Measurements from ENCODE around the gene TPPP2. TPM values are rescaled to one million over a fixed set of nuclear protein-coding genes. Genes with fewer than 3 reads are reported as not detected.
A peak's percentile ranks its signal among the peaks of the same experiment; 100 is the strongest.

TPPP2 gene
- total RNA-seq, 1 donor from 2014 or later = not detected

GRCh38 chr14:21068521-21069387 lies 38.7 kb downstream of the TPPP2 start:
- ChIA-PET CTCF (interaction anchor here (0.6 to 4.7 kb wide), 15 partner anchors 9 to 70 kb away, joined by 3 to 146 read pairs (median 5); partner anchors contain the start of gene TMEM253), POLR2A (interaction anchor here (0.5 to 3.1 kb wide), 5 partner anchors 24 to 242 kb away, joined by 3 to 29 read pairs (median 6); partner anchors contain the start of gene TMEM253)
- Mint-ChIP-seq H3K4me1 (peaks cover 42% of the 10 kb centered on the region), H3K9me3 (no peaks in the 10 kb centered on the region), H3K4me3 (peak overlapping the region; percentile 82), H3K36me3 (ENCODE audit: low read depth) (no peaks in the 10 kb centered on the region), H3K27me3 (peaks cover 20% of the 10 kb centered on the region), H3K27ac (no peak overlapping the region)
- TF ChIP-seq CTCF (IDR thresholded peaks at IDR 0.05) = no peak
- intact Hi-C loops (cut with micrococcal nuclease) = loop anchor here (1.0 kb wide), 5 partner anchors 24 to 489 kb away; no protein-coding TSS in a partner anchor
- ATAC-seq (ENCODE audit: low read depth) = peak; percentile 53
- DNase-seq = no peak

GRCh38 chr14:21069388-21070082 lies 39.5 kb downstream of the TPPP2 start:
- POLR2A ChIA-PET = interaction anchor here (1.0 to 3.1 kb wide), 3 partner anchors 28 to 34 kb away, joined by 5 to 29 read pairs (median 21); no protein-coding TSS in a partner anchor
- Mint-ChIP-seq H3K27ac (peak overlapping the region; percentile 18), H3K4me3 (peak overlapping the region; percentile 82), H3K27me3 (peaks cover 20% of the 10 kb centered on the region), H3K9me3 (no peaks in the 10 kb centered on the region), H3K36me3 (ENCODE audit: low read depth) (no peaks in the 10 kb centered on the region), H3K4me1 (peaks cover 42% of the 10 kb centered on the region)
- ATAC-seq (ENCODE audit: low read depth) (no peak), DNase-seq (no peak)
- intact Hi-C loops (cut with micrococcal nuclease) = loop anchor here (2.0 to 10.0 kb wide), 2 partner anchors 45 to 435 kb away; partner anchors contain the start of gene NDRG2
- TF ChIP-seq CTCF (IDR thresholded peaks at IDR 0.05) = no peak
- CTCF ChIA-PET = interaction anchor here (1.5 to 4.7 kb wide), 10 partner anchors 20 to 55 kb away, joined by 11 to 146 read pairs (median 30); partner anchors contain the start of gene TMEM253

- H3K4me1 Mint-ChIP-seq = peaks cover 42% of the 10 kb centered on the region
- peak within 1 kb of the TSS; percentile 83 for H3K4me3 Mint-ChIP-seq
- no peaks in the 10 kb centered on the region for H3K36me3 Mint-ChIP-seq (ENCODE audit: low read depth)
- DNase-seq (peak; percentile 43), ATAC-seq (ENCODE audit: low read depth) (peak; percentile 2)
- H3K27me3 Mint-ChIP-seq = peaks cover 18% of the 10 kb centered on the region
- ChIA-PET CTCF (interaction anchor here (0.6 to 3.3 kb wide), 7 partner anchors 20 to 58 kb away, joined by 3 to 62 read pairs (median 13); partner anchors contain the start of gene TMEM253), POLR2A (interaction anchor here (1.0 to 2.6 kb wide), 4 partner anchors 17 to 55 kb away, joined by 5 to 21 read pairs (median 6); no protein-coding TSS in a partner anchor)
- no peaks in the 10 kb centered on the region for H3K9me3 Mint-ChIP-seq
- H3K27ac Mint-ChIP-seq = peak within 1 kb of the TSS; percentile 56
- TF ChIP-seq CTCF (IDR thresholded peaks at IDR 0.05) = no peak
- intact Hi-C loops (cut with micrococcal nuclease) = loop anchor here (2.0 to 10.0 kb wide), 2 partner anchors 45 to 435 kb away; partner anchors contain the start of gene NDRG2
Measured at GRCh38 chr14:21070083-21070609, 40.1 kb downstream of the TPPP2 start, which contains the start of gene ARHGEF40. TSS of gene ARHGEF40 (plus strand) at chr14:21070304. CDS start at chr14:21070397, 93 bp downstream.

GRCh38 chr14:21070610-21071224 lies 40.7 kb downstream of the TPPP2 start:
- ChIA-PET POLR2A (interaction anchor here (0.8 to 2.6 kb wide), 7 partner anchors 17 to 59 kb away, joined by 3 to 21 read pairs (median 5); partner anchors contain the start of gene TMEM253), CTCF (interaction anchor here (0.6 to 3.3 kb wide), 10 partner anchors 15 to 58 kb away, joined by 3 to 62 read pairs (median 5); partner anchors contain the start of gene TMEM253)
- intact Hi-C loops (cut with micrococcal nuclease) = loop anchor here (2.0 to 10.0 kb wide), 2 partner anchors 46 to 436 kb away; partner anchors contain the start of gene NDRG2
- no peaks in the 10 kb centered on the region for H3K36me3 Mint-ChIP-seq (ENCODE audit: low read depth)
- no peak for DNase-seq
- peaks cover 13% of the 10 kb centered on the region for H3K27me3 Mint-ChIP-seq
- no peak for TF ChIP-seq CTCF (IDR thresholded peaks at IDR 0.05)
- peak; percentile 22 for ATAC-seq (ENCODE audit: low read depth)
- no peaks in the 10 kb centered on the region for H3K9me3 Mint-ChIP-seq
- peaks cover 42% of the 10 kb centered on the region for H3K4me1 Mint-ChIP-seq
- peak overlapping the region; percentile 83 for H3K4me3 Mint-ChIP-seq
- H3K27ac Mint-ChIP-seq = peak overlapping the region; percentile 56

Measured in activated B cell treated with CpG ODN at 0.5 μM for 24 hours (primary cell).